Endothelial cell of umbilical vein (primary cell): ENCODE measurements around the gene IGHMBP2. TPM values are rescaled to one million over a fixed set of nuclear protein-coding genes. Genes with fewer than 3 reads are reported as not detected.

Experiments
- BruUV-seq: library from RNA; stranded (reverse); fragments of 400-500 nt; replicated peaks from 2 replicates; lab custom pipeline; 2021; lab: Mats Ljungman, UMichigan
- CTCF ChIA-PET: fragments of 300-600, 350-600 bp; sonication (Branson Sonifier 250); formaldehyde crosslinking; loops from one replicate; lab custom pipeline; 2021; ENCODE audit warnings: antibody characterized with exemption, inconsistent platforms; lab: Charles Lee
- POLR2A ChIA-PET: fragments of 300-600, 350-600 bp; sonication (Branson Sonifier 250); formaldehyde crosslinking; loops from one replicate; lab custom pipeline; 2021; ENCODE audit warnings: antibody characterized with exemption, inconsistent platforms; lab: Charles Lee
- DNase-seq: peaks from one replicate; pipeline ENCODE4 v3.0.0-alpha.2; 2011; ENCODE audit warnings: low read depth, low spot score
- FAIRE-seq: peaks from 2 replicates; lab custom pipeline; 2011; peaks lifted over from hg19 to GRCh38; lab: Jason Lieb, UNC
- H2AFZ ChIP-seq: 2 replicates; pipeline ENCODE4 v1.6.0; 2012; ENCODE audit warnings: low read depth, low read length, control low read depth, inconsistent platforms
- H3K27ac ChIP-seq: 2 replicates; pipeline ENCODE4 v1.5.1; 2011; ENCODE audit warnings: low read depth, mild to moderate bottlenecking, control low read depth, low read length, moderate library complexity; ENCODE audit not compliant: insufficient read depth
- H3K27me3 ChIP-seq, 2 experiments: 2 replicates each; pipeline versions ENCODE4 v1.6.0 to v1.6.1; 2011; ENCODE audit warnings: low read length in 2 of 2, mixed read lengths in 1 of 2; ENCODE audit not compliant: control insufficient read depth in 2 of 2, insufficient read depth in 2 of 2
- H3K36me3 ChIP-seq, 2 experiments: 2 replicates in 1 of 2; 3 replicates in 1 of 2; pipeline ENCODE4 v1.5.1; 2011; ENCODE audit warnings: low read length in 2 of 2, mild to moderate bottlenecking in 1 of 2, moderate library complexity in 1 of 2; ENCODE audit not compliant: control insufficient read depth in 2 of 2, insufficient read depth in 2 of 2; ENCODE audit errors: extremely low read depth in 1 of 2
- H3K4me1 ChIP-seq: 3 replicates; pipeline ENCODE4 v1.5.1; 2011; ENCODE audit warnings: mild to moderate bottlenecking, low read length; ENCODE audit not compliant: control insufficient read depth, insufficient read depth; ENCODE audit errors: extremely low read depth
- H3K4me2 ChIP-seq: 2 replicates; pipeline ENCODE4 v1.6.1; 2011; ENCODE audit warnings: low read length, control low read depth, mixed read lengths; ENCODE audit not compliant: insufficient read depth
- H3K4me3 ChIP-seq, 3 experiments: fragments of 200-600 bp in 1 of 3; sonication (generic), shearing (Covaris generic) in 1 of 3; replicated peaks in 1 of 3; 2 replicates each; pipeline ENCODE4 v1.5.1; 2011 to 2016; ENCODE audit warnings: control low read depth in 3 of 3, low read length in 3 of 3, mild to moderate bottlenecking in 2 of 3, inconsistent platforms in 1 of 3, low read depth in 1 of 3, moderate library complexity in 1 of 3; ENCODE audit not compliant: insufficient read depth in 1 of 3
- H3K79me2 ChIP-seq: 2 replicates; pipeline ENCODE4 v1.6.0; 2012; ENCODE audit warnings: low read length, inconsistent platforms; ENCODE audit not compliant: control insufficient read depth, insufficient read depth
- H3K9ac ChIP-seq: replicated peaks from 2 replicates; pipeline ENCODE3; 2011; ENCODE audit warnings: low read length, control low read depth; ENCODE audit not compliant: insufficient read depth; ENCODE audit errors: extremely low read depth
- H3K9me1 ChIP-seq: replicated peaks from 3 replicates; pipeline ENCODE4 v1.6.0; 2011; ENCODE audit warnings: mild to moderate bottlenecking, low read length; ENCODE audit not compliant: control insufficient read depth, insufficient read depth; ENCODE audit errors: extremely low read depth
- H3K9me3 ChIP-seq: replicated peaks from 2 replicates; pipeline ENCODE4 v1.5.1; 2012; ENCODE audit warnings: low read length, inconsistent platforms; ENCODE audit not compliant: control insufficient read depth, insufficient read depth
- H4K20me1 ChIP-seq: replicated peaks from 2 replicates; pipeline ENCODE3; 2011; ENCODE audit warnings: mild to moderate bottlenecking, low read length; ENCODE audit not compliant: control insufficient read depth, insufficient read depth; ENCODE audit errors: extremely low read depth
- CTCF ChIP-seq, 2 donors: IDR thresholded peaks; 1 replicate in 1 of 2; 2 replicates in 1 of 2; pipeline ENCODE4 v1.5.1; 2011; ENCODE audit warnings: low read length in 2 of 2, mild to moderate bottlenecking in 2 of 2, moderate library complexity in 2 of 2, control low read depth in 1 of 2, inconsistent platforms in 1 of 2, low read depth in 1 of 2; ENCODE audit not compliant: insufficient read depth in 1 of 2; ENCODE audit errors: extremely low read depth in 1 of 2
- FOS ChIP-seq: IDR thresholded peaks from 2 replicates; pipeline ENCODE4 v1.6.1; 2011; ENCODE audit warnings: mild to moderate bottlenecking, low read length, moderate library complexity, borderline replicate concordance; ENCODE audit not compliant: insufficient read depth
- GATA2 ChIP-seq: IDR thresholded peaks from 2 replicates; pipeline ENCODE4 v1.7.0; 2011; ENCODE audit warnings: low read depth, mild to moderate bottlenecking, moderate library complexity, mixed read lengths, low read length; ENCODE audit not compliant: insufficient read length, insufficient read depth
- JUN ChIP-seq: IDR thresholded peaks from 2 replicates; pipeline ENCODE4 v1.6.1; 2011; ENCODE audit warnings: borderline replicate concordance, low read depth; ENCODE audit not compliant: insufficient read length, insufficient read depth
- MAX ChIP-seq: IDR thresholded peaks from 2 replicates; pipeline ENCODE4 v1.6.1; 2011; ENCODE audit not compliant: insufficient read depth, insufficient read length
- POLR2A ChIP-seq: IDR thresholded peaks from 2 replicates; pipeline ENCODE4 v1.6.1; 2012; ENCODE audit warnings: low read depth, mild to moderate bottlenecking, control low read depth, low read length
- POLR2AphosphoS5 ChIP-seq: IDR thresholded peaks from 2 replicates; pipeline ENCODE4 v1.6.1; 2012; ENCODE audit warnings: low read depth, mild to moderate bottlenecking, control low read depth, low read length, moderate library complexity; ENCODE audit not compliant: insufficient read depth
- dilution Hi-C: fragments of 300-500 bp; cut with MboI; formaldehyde crosslinking; loops from one replicate; pipeline ENCODE4 v1.15.0; 2019; ENCODE audit warnings: low sequenced_read_pairs; ENCODE audit not compliant: extremely low pct_ligation_motif_present
- intact Hi-C: fragments of 100-400 bp; cut with micrococcal nuclease; formaldehyde crosslinking; loops from one replicate; pipeline ENCODE4 v1.10.0; 2022
- polyA plus RNA-seq, 4 experiments: library from polyadenylated mRNA; depleted of rRNA in 3 of 4; stranded (reverse) in 3 of 4; unstranded in 1 of 4; fragments of >200 nt; gene quantifications; 2 replicates each; pipeline versions ENCODE4 v1.2.1 to v1.2.3, GENCODE V29; 2011 to 2012; ENCODE audit warnings: missing spikeins in 1 of 4
- total RNA-seq: library from RNA; stranded (reverse); gene quantifications from 2 replicates; pipeline ENCODE4 v1.2.3, GENCODE V29; 2021

The IGHMBP2 gene
- total and polyA plus RNA-seq, 2 donors (not counting 3 experiments of a cell fraction or from before 2014, with no cell fraction given) = 10.9 to 25.1 TPM

GRCh38 chr11:68934666-68935065 lies 31.0 kb downstream of the IGHMBP2 start:
- no peaks in the 10 kb centered on the region for H4K20me1 ChIP-seq
- DNase-seq (no peak), FAIRE-seq (no peak)
- H3K4me1 ChIP-seq = no peaks in the 10 kb centered on the region
- H3K27me3 ChIP-seq = no peaks in the 10 kb centered on the region
- no peak overlapping the region for H3K27ac ChIP-seq
- BruUV-seq = no TSS peak
- H3K9me1 ChIP-seq = no peaks in the 10 kb centered on the region
- no peak overlapping the region for H3K4me3 ChIP-seq
- no peaks in the 10 kb centered on the region for H3K79me2 ChIP-seq
- POLR2A ChIA-PET = no interaction called here
- dilution Hi-C loops (no loop called here), intact Hi-C loops (no loop called here)
- H3K9ac ChIP-seq = no peak overlapping the region
- peaks cover 0 to 53% of the 10 kb centered on the region in 2 experiments for H3K36me3 ChIP-seq
- no peaks in the 10 kb centered on the region for H3K9me3 ChIP-seq
- CTCF ChIA-PET = interaction anchor here (1.4 kb wide), 1 partner anchor 110 kb away, joined by 3 read pairs; no protein-coding TSS in a partner anchor
- H3K4me2 ChIP-seq = no peak overlapping the region
- no peak overlapping the region for H2AFZ ChIP-seq
- TF ChIP-seq CTCF (IDR thresholded peaks at IDR 0.05; ENCODE audit: extremely low read depth in 1 of 2, insufficient read depth in 1 of 2, low read depth in 1 of 2, low read length in 2 of 2) (no peak), FOS (no peak), JUN (no peak), POLR2A (no peak), MAX (no peak), POLR2AphosphoS5 (no peak), GATA2 (no peak)
